HG03103 (cell line): Measurements from ENCODE around the gene KDSR.

Experiments
- ATAC-seq: cut with Tn5 transposase; IDR thresholded peaks from one replicate; pipeline ENCODE4 v1.9.1; 2021; ENCODE audit warnings: low read depth; ENCODE audit not compliant: unreplicated experiment

The KDSR gene

GRCh38 chr18:63322206-63322605, 44.8 kb downstream of the KDSR start:
- no peak for ATAC-seq

- no peak for ATAC-seq
Observed at GRCh38 chr18:63321291-63321690, 45.7 kb downstream of the KDSR start.

GRCh38 chr18:63320975-63321265, 46.1 kb downstream of the KDSR start:
- ATAC-seq, result no peak

GRCh38 chr18:63320123-63320974, 46.7 kb downstream of the KDSR start:
- peak; percentile 49 for ATAC-seq

- peak; percentile 3 for ATAC-seq
Observed at GRCh38 chr18:63319383-63320122, 47.5 kb downstream of the KDSR start, which contains the start of gene BCL2. BCL2 (minus strand) TSS chr18:63319769.

- ATAC-seq, result no peak
Observed at GRCh38 chr18:63318889-63319382, 48.1 kb downstream of the KDSR start.

- peak; percentile 37 for ATAC-seq
Observed at GRCh38 chr18:63317982-63318888, 48.8 kb downstream of the KDSR start.

- no peak for ATAC-seq
Observed at GRCh38 chr18:63317556-63317946, 49.5 kb downstream of the KDSR start.

- ATAC-seq, result no peak
Observed at GRCh38 chr18:63316612-63317555, 50.1 kb downstream of the KDSR start.

- ATAC-seq, result no peak
Observed at GRCh38 chr18:63315876-63316275, 51.1 kb downstream of the KDSR start.

GRCh38 chr18:63315131-63315662, 51.8 kb downstream of the KDSR start:
- ATAC-seq, result no peak

- ATAC-seq, result no peak
Observed at GRCh38 chr18:63314062-63314790, 52.8 kb downstream of the KDSR start.

- ATAC-seq, result no peak
Observed at GRCh38 chr18:63313396-63313917, 53.5 kb downstream of the KDSR start.

GRCh38 chr18:63312737-63313395, 54.1 kb downstream of the KDSR start:
- ATAC-seq, result no peak

- peak; percentile 3 for ATAC-seq
Observed at GRCh38 chr18:63312019-63312409, 55.0 kb downstream of the KDSR start.

GRCh38 chr18:63311118-63312018, 55.6 kb downstream of the KDSR start:
- peak; percentile 48 for ATAC-seq

- no peak for ATAC-seq
Observed at GRCh38 chr18:63309422-63309821, 57.6 kb downstream of the KDSR start.
